GM12874 (cell line): ENCODE measurements around the gene SNX20.

ENCODE experiments used
- CTCF ChIP-seq: IDR thresholded peaks from 2 replicates; pipeline ENCODE4 v1.5.1; 2011; ENCODE audit warnings: low read depth, mild to moderate bottlenecking, control low read depth, low read length, moderate library complexity; ENCODE audit not compliant: insufficient read depth

SNX20 gene

GRCh38 chr16:50677351-50677750 lies 3.8 kb downstream of the SNX20 start:
- peak; percentile 73 for TF ChIP-seq CTCF

GRCh38 chr16:50676684-50677225 lies 4.4 kb downstream of the SNX20 start:
- no peak for TF ChIP-seq CTCF

GRCh38 chr16:50675686-50676610 lies 5.2 kb downstream of the SNX20 start:
- TF ChIP-seq CTCF: no peak

- no peak for TF ChIP-seq CTCF
These were observed 6.3 kb downstream of the SNX20 start for GRCh38 chr16:50674831-50675230.

- no peak for TF ChIP-seq CTCF
These were observed 7.4 kb downstream of the SNX20 start for GRCh38 chr16:50673496-50674275.

- peak; percentile 65 for TF ChIP-seq CTCF
These were observed 9.4 kb downstream of the SNX20 start for GRCh38 chr16:50671644-50672260.

GRCh38 chr16:50670476-50670875 lies 10.6 kb downstream of the SNX20 start:
- no peak for TF ChIP-seq CTCF
